Pancreas (tissue), 10 donors: ENCODE data around the gene RESF1. TPM values are rescaled to one million over a fixed set of nuclear protein-coding genes. Genes with fewer than 3 reads are reported as not detected.
"Not testable (repeated sequence)": the region's sequence is repeated elsewhere in the genome, so short reads cannot be mapped to it uniquely, and the experiment has no call there.

Experiments used
- ATAC-seq, 4 donors: fragments of 200-7000 bp; cut with Tn5 transposase; one replicate each; pipeline versions ENCODE4 v1.8.0 to v1.9.1; 2020; ENCODE audit warnings: mild to moderate bottlenecking in 4 of 4, moderate library complexity in 4 of 4
- DNase-seq, 6 donors: peaks; one replicate each; pipeline ENCODE4 v3.0.0-alpha.2; 2020
- FAIRE-seq: peaks from 2 replicates; lab custom pipeline; 2012; peaks lifted over from hg19 to GRCh38; lab: Jason Lieb, UNC
- H3K27ac ChIP-seq, 4 donors: fragments of 200-600 bp; sonication (generic); 1 replicate in 3 of 4; 2 replicates in 1 of 4; pipeline versions ENCODE4 v1.5.0 to v1.8.0; 2020
- H3K27me3 ChIP-seq, 4 donors: fragments of 200-600 bp; one replicate each; pipeline ENCODE4 v1.8.0; 2021
- H3K36me3 ChIP-seq, 3 donors: fragments of 200-600 bp; sonication (generic) in 1 of 3; one replicate each; pipeline versions ENCODE4 v1.5.0 to v1.8.0; 2020 to 2021
- H3K4me1 ChIP-seq, 3 donors: fragments of 200-600 bp; one replicate each; pipeline ENCODE4 v1.8.0; 2021
- H3K4me3 ChIP-seq, 4 donors: fragments of 200-600 bp; sonication (generic) in 2 of 4; one replicate each; pipeline versions ENCODE4 v1.5.0 to v1.8.0; 2020 to 2021
- H3K9me3 ChIP-seq, 4 donors: fragments of 200-600 bp; one replicate each; pipeline ENCODE4 v1.8.0; 2021
- CTCF ChIP-seq, 4 donors: fragments of 200-600 bp; sonication (generic) in 3 of 4; IDR thresholded peaks; one replicate each; pipeline versions ENCODE4 v1.5.0 to v1.8.0; 2021; ENCODE audit warnings: antibody characterized with exemption in 4 of 4
- WGBS, 2 donors: extraction: QIAGEN DNeasy Blood & Tissue Kit; methylation state at CpG; one replicate each; pipeline ENCODE4 v1.1.7; 2013; 5-methylcytosine and 5-hydroxymethylcytosine counted together
- intact Hi-C, 3 donors: fragments of 100-400 bp; cut with DNase I; formaldehyde crosslinking; loops; one replicate each; pipeline versions ENCODE4 v1.11.1 to v1.14.2; 2022
- polyA plus RNA-seq, 2 donors: library from polyadenylated mRNA; stranded (reverse); fragments of 200-250 nt; gene quantifications; one replicate each; pipeline ENCODE4 v1.2.3, GENCODE V29; 2013
- total RNA-seq, 6 donors: library from RNA; stranded (reverse); fragmentation: NEBNext Ultra II Directional in 4 of 6; extraction: Animal tissue kit (Norgen Biotek cat#: 25700) in 4 of 6; gene quantifications; one replicate each; pipeline versions ENCODE4 v1.2.1 to v1.2.4, GENCODE V29; 2021 to 2023
- donor health status: healthy with polysubstance abuse.
- donor health status: DM: no; HTN: no; CAD: no; lungs with moderate emphysema.
- donor health status: DM: no; HTN: no; CAD: no.
- donor health status: control.
- donor health status: control.
- donor health status: Bipolar disorder and iron deficiency.
- donor health status: DM: yes; HTN: yes; CAD: no.
- donor health status: DM: no; HTN: no; CAD: no.
- donor health status: DM: no; HTN: no; CAD: no.
- donor health status: DM: yes; HTN: yes; CAD: no.

Gene RESF1
- total and polyA plus RNA-seq, 8 donors, result 10.6 to 32.1 (median 19.8) TPM

- Histone ChIP-seq H3K27me3 (no peaks in the 10 kb centered on the region), H3K9me3 (no peaks in the 10 kb centered on the region), H3K27ac (no peak overlapping the region), H3K4me3 (no peak overlapping the region), H3K36me3 (no peaks in the 10 kb centered on the region), H3K4me1 (no peaks in the 10 kb centered on the region)
- ATAC-seq (no peak), FAIRE-seq (no peak), DNase-seq (no peak)
- 86 to 92% methylated on average over 4 of the region's 4 CpGs for WGBS, 2 donors
- intact Hi-C loops, result no loop called here
- TF ChIP-seq CTCF (IDR thresholded peaks at IDR 0.05), result no peak
Observed at GRCh38 chr12:31944299-31944698, 14.9 kb upstream of the RESF1 start.

DNA sequence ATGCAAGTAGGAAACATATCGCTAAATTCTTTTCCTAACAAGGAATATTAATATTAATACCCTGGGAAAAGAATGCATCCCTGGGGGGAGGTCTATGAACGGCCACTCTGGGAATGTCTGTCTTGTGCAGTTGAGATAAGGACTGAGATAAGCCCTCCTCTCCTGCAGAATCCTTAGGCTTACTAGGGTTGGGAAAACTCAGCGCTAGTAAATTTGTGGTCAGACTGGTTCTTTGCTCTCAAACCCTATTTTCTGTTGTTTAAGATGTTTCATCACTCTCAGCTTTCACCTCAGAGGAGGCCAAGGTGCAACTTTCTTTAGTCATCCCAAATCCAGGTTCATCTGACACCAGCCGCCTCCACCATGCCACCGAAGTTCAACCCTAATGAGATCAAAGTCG is 11.2 kb upstream of the RESF1 start:
- intact Hi-C loops, result no loop called here
- Histone ChIP-seq H3K9me3 (no peaks in the 10 kb centered on the region), H3K4me1 (no peaks in the 10 kb centered on the region), H3K36me3 (no peaks in the 10 kb centered on the region), H3K4me3 (no peak overlapping the region), H3K27ac (no peak overlapping the region), H3K27me3 (no peaks in the 10 kb centered on the region)
- FAIRE-seq, result no peak
- TF ChIP-seq CTCF (IDR thresholded peaks at IDR 0.05), result no peak
- ATAC-seq, result no peak
- 87 to 89% methylated on average over 6 of the region's 6 CpGs for WGBS, 2 donors
- no peak for DNase-seq

- H3K36me3 ChIP-seq, FAIRE-seq, H3K4me1 ChIP-seq, DNase-seq, H3K27ac ChIP-seq, H3K27me3 ChIP-seq, H3K4me3 ChIP-seq, ATAC-seq, intact Hi-C loops, H3K9me3 ChIP-seq: not testable (repeated sequence)
- WGBS, 2 donors, result 20 to 27% methylated on average over 3 of the region's 3 CpGs
Observed at GRCh38 chr12:31948697-31949359, 10.4 kb upstream of the RESF1 start.

DNA sequence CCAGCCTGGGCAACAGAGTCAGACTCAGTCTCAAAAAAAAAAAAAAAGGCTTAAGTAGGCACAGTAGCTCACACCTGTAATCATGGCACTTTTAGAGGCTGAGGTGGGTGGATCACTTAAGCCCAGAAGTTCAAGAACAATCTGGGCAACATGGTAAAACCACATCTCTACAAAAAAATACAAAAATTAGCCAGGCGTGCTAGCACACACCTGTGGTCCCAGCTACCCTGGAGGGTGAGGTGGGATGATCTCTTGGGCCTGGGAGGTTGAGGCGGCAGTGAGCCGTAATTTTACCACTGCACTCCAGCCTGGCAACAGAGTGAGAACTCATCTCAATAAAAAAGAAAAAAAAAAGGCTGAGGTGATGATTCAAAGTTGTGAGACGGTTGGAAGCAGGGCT is 9.1 kb upstream of the RESF1 start:
- intact Hi-C loops, result no loop called here
- no peaks in the 10 kb centered on the region for H3K36me3 ChIP-seq
- no peak for ATAC-seq
- H3K9me3 ChIP-seq, result no peaks in the 10 kb centered on the region
- no peaks in the 10 kb centered on the region for H3K27me3 ChIP-seq
- H3K27ac ChIP-seq, result no peak overlapping the region
- no peak overlapping the region for H3K4me3 ChIP-seq
- H3K4me1 ChIP-seq, result no peaks in the 10 kb centered on the region
- 91 to 93% methylated on average over 4 of the region's 4 CpGs for WGBS, 2 donors
- no peak for TF ChIP-seq CTCF (IDR thresholded peaks at IDR 0.05)
- DNase-seq, result no peak
- FAIRE-seq, result no peak

DNA sequence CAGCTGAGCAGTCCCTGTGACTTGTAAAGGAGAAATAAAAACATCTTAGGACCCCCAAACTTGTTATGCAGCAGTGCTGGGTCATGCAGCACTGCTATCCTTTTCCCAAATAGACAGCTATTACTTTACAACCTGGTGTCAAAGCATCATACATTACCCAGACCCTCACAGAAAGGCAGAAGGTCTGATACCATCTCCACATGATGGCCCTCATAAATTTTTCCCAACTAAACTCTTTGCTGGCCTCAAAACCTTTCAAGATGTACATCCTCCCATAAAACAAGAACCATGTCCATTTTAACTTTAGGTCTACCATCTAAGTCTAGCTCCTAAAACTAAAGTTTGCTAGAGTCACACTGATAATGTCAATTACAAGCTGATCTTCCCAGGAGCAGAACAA is 8.7 kb upstream of the RESF1 start:
- TF ChIP-seq CTCF (IDR thresholded peaks at IDR 0.05), result no peak
- Histone ChIP-seq H3K9me3 (no peaks in the 10 kb centered on the region), H3K36me3 (no peaks in the 10 kb centered on the region), H3K27me3 (no peaks in the 10 kb centered on the region), H3K4me1 (no peaks in the 10 kb centered on the region), H3K4me3 (no peak overlapping the region), H3K27ac (no peak overlapping the region)
- FAIRE-seq (no peak), DNase-seq (no peak), ATAC-seq (no peak)
- intact Hi-C loops, result no loop called here
